Right lobe of liver (tissue), 4 donors: ENCODE measurements around the gene DIPK1B.

ENCODE experiments used
- POLR2A ChIP-seq: fragments of 450-650 bp; IDR thresholded peaks from one replicate; pipeline ENCODE4 v1.6.1; 2017; ENCODE audit warnings: antibody characterized with exemption, mild to moderate bottlenecking
- TF ChIP-seq, protein P1 (sequence below), 4 donors: fragments of 200-600 bp in 3 of 4; fragments of 450-650 bp in 1 of 4; IDR thresholded peaks; one replicate each; pipeline versions ENCODE4 v1.5.1 to v1.8.0; 2016 to 2022; ENCODE audit warnings: antibody characterized with exemption in 4 of 4, mild to moderate bottlenecking in 2 of 4
- donor health status: DM: no; HTN: no; CAD: no.
- donor health status: DM: no; HTN: no; CAD: no.
- donor health status: DM: no; HTN: yes; CAD: no.

DNA sequence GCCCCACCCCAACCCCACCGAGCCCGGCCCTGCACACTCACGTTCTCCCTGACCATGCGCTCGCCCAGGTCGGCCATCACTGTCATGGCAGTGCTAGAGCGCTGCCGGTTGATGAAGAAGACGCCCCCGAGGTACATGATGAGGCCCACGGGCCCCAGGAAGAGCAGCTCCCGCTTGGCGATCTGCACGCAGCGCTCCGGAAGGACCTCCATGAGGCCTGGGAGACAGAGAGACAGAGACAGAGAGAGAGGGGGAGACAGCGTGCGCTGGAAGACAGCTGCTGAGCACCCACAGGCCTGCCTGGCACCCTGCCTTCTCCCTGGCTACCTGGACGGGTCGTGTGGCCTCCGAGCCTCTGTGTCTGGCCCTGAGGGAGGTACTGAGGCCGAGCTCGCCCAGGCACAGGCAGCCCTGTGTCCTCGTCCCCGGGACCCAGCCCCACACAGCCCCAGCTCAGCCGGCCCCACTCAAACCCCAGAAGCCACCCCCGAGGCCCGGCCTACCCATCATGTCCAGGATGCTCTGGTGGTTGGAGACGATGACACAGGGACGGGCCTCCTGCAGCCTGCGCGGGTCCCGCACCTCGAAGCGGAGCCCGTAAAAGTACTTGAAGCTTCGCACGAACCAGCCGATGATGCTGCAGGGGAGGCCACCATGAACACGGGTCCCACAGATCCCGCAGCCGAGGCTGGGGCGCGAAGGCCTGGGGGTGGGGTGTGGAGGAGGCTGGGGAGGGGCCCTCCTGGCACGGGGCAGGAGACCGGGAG lies 35.3 kb upstream of the DIPK1B start:
- TF ChIP-seq, protein P1, sequence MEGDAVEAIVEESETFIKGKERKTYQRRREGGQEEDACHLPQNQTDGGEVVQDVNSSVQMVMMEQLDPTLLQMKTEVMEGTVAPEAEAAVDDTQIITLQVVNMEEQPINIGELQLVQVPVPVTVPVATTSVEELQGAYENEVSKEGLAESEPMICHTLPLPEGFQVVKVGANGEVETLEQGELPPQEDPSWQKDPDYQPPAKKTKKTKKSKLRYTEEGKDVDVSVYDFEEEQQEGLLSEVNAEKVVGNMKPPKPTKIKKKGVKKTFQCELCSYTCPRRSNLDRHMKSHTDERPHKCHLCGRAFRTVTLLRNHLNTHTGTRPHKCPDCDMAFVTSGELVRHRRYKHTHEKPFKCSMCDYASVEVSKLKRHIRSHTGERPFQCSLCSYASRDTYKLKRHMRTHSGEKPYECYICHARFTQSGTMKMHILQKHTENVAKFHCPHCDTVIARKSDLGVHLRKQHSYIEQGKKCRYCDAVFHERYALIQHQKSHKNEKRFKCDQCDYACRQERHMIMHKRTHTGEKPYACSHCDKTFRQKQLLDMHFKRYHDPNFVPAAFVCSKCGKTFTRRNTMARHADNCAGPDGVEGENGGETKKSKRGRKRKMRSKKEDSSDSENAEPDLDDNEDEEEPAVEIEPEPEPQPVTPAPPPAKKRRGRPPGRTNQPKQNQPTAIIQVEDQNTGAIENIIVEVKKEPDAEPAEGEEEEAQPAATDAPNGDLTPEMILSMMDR (IDR thresholded peaks at IDR 0.05): no peak
- TF ChIP-seq POLR2A: no peak
